Duodenal mucosa (tissue), 2 donors: ENCODE results near the gene SLC35G1.

Experiments used
- H3K27ac ChIP-seq: one replicate; pipeline ENCODE4 v1.7.0; 2013; ENCODE audit warnings: low read depth, low read length
- H3K27me3 ChIP-seq, 2 donors: one replicate each; pipeline ENCODE4 v1.7.0; 2013; ENCODE audit warnings: low read length in 2 of 2, control low read depth in 1 of 2; ENCODE audit not compliant: insufficient read depth in 2 of 2, control insufficient read depth in 1 of 2
- H3K36me3 ChIP-seq, 2 donors: one replicate each; pipeline ENCODE4 v1.7.0; 2013; ENCODE audit warnings: low read length in 2 of 2, control low read depth in 1 of 2; ENCODE audit not compliant: insufficient read depth in 2 of 2, control insufficient read depth in 1 of 2
- H3K4me1 ChIP-seq, 2 donors: one replicate each; pipeline ENCODE4 v1.7.0; 2013; ENCODE audit warnings: low read length in 2 of 2, control low read depth in 1 of 2; ENCODE audit not compliant: insufficient read depth in 2 of 2, control insufficient read depth in 1 of 2
- H3K4me3 ChIP-seq, 2 donors: one replicate each; pipeline ENCODE4 v1.7.0; 2013; ENCODE audit warnings: low read length in 2 of 2, low read depth in 1 of 2
- H3K9ac ChIP-seq, 2 donors: one replicate each; pipeline ENCODE4 v1.7.0; 2013; ENCODE audit warnings: low read length in 2 of 2, low read depth in 1 of 2
- H3K9me3 ChIP-seq, 2 donors: one replicate each; pipeline ENCODE4 v1.7.0; 2013; ENCODE audit warnings: low read length in 2 of 2, control low read depth in 1 of 2; ENCODE audit not compliant: control insufficient read depth in 1 of 2

Gene SLC35G1

DNA sequence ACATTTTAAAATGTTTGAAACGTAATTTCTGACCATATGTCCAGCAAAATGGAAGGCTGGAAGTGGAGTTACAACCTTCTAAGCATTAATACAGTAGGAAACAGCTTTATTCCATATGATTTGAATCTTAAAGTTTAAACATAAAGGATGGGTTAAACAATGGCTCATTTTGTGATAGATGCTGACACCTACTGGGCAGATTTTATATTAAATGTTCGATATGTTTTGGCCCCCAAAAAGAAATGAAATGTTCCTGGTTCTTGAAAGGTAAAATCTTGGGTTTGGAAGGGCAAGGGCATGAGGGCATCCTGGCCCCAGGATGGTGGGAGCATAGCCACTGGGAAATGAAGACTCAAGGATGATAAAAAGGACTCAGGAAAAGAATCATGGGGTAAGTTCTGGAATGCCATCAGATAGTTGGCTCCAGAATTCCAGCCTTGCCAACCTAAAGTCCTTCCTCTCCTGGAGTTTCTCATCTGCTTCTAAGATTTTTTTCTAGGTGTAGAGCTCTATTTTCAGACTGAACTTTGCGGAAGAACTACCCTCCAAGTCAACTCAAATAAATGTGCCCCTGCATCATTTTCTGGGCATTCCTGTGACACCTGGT is 34.6 kb upstream of the SLC35G1 start:
- Histone ChIP-seq H3K4me1 (peaks cover 30 to 48% of the 10 kb centered on the region in 2 donors), H3K4me3 (no peak overlapping the region), H3K36me3 (no peaks in the 10 kb centered on the region), H3K27me3 (no peaks in the 10 kb centered on the region), H3K9me3 (no peaks in the 10 kb centered on the region), H3K27ac (no peak overlapping the region), H3K9ac (no peak overlapping the region)

- no peaks in the 10 kb centered on the region for H3K36me3 ChIP-seq
- no peaks in the 10 kb centered on the region for H3K9me3 ChIP-seq
- no peak overlapping the region for H3K4me3 ChIP-seq
- H3K27ac ChIP-seq = no peak overlapping the region
- peaks cover 18 to 31% of the 10 kb centered on the region in 2 donors for H3K4me1 ChIP-seq
- H3K27me3 ChIP-seq = no peaks in the 10 kb centered on the region
- no peak overlapping the region for H3K9ac ChIP-seq
These were observed 32.0 kb upstream of the SLC35G1 start for GRCh38 chr10:93861825-93862224.

DNA sequence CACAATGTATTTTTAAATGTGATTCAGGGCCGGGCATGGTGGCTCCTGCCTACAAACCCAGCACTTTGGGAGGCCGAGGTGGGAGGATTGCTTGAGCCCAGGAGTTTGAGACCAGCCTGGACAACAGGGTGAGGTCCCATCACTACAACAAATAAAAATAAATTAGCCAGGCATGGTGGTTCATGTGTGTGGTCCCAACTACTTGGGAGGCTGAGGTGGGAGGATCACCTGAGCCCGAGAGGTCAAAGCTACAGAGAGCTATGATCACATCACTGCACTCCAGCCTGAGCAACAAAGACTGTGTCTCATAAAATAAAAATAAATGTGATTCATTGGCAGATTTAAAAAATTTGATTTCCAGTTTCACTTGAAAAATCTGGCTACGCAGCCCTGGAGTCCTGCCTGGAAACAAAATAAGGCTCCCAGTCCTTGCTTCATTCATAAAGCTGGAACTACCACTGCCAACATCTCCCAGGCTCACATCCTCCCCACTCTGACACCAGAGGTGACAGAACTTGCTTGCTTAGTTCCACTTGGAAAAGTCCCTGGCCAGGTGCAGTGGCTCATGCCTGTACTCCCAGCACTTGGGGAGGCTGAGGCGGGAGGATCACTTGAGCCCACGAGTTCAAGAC is 27.9 kb upstream of the SLC35G1 start:
- H3K36me3 ChIP-seq = no peaks in the 10 kb centered on the region
- no peak overlapping the region for H3K9ac ChIP-seq
- no peaks in the 10 kb centered on the region for H3K9me3 ChIP-seq
- no peak overlapping the region for H3K4me3 ChIP-seq
- no peaks in the 10 kb centered on the region for H3K27me3 ChIP-seq
- no peak overlapping the region for H3K27ac ChIP-seq
- H3K4me1 ChIP-seq = peaks cover 0 to 9% of the 10 kb centered on the region in 2 donors

GRCh38 chr10:93867525-93867924 is 26.3 kb upstream of the SLC35G1 start:
- Histone ChIP-seq H3K4me1 (peaks cover 1 to 16% of the 10 kb centered on the region in 2 donors), H3K27me3 (no peaks in the 10 kb centered on the region), H3K27ac (no peak overlapping the region), H3K36me3 (no peaks in the 10 kb centered on the region), H3K9ac (no peak overlapping the region), H3K9me3 (no peaks in the 10 kb centered on the region), H3K4me3 (no peak overlapping the region)

DNA sequence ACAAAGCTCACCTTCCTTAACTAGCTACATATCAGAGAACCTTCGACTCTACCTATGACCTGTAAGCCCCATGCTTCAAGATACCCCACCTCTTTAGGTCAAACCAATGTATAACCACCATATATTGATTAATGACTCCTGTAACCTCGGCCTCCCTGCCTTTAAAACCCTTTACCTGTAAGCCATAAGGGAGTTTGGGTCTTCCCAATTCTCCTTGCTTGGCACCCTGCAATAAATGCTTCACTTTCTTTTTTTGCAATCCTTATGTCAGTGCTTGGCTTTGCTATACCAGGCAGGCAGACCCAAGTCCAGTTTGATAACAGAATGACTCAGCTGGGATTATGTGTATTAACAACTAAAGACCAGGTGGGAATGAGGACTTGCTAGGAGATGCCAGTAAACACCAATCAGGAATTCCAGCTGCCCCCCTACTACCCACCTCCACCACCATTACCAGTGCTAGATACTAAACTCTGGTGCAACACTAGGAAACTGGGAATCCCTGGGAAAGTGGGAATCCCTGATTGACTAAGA is 22.0 kb upstream of the SLC35G1 start:
- no peak overlapping the region for H3K9ac ChIP-seq
- H3K27ac ChIP-seq = peak overlapping the region; percentile 49
- peaks cover 15 to 39% of the 10 kb centered on the region in 2 donors for H3K4me1 ChIP-seq
- no peaks in the 10 kb centered on the region for H3K27me3 ChIP-seq
- no peaks in the 10 kb centered on the region for H3K9me3 ChIP-seq
- no peaks in the 10 kb centered on the region for H3K36me3 ChIP-seq
- peak overlapping the region in 1 of 2 donors; percentile 7 for H3K4me3 ChIP-seq

DNA sequence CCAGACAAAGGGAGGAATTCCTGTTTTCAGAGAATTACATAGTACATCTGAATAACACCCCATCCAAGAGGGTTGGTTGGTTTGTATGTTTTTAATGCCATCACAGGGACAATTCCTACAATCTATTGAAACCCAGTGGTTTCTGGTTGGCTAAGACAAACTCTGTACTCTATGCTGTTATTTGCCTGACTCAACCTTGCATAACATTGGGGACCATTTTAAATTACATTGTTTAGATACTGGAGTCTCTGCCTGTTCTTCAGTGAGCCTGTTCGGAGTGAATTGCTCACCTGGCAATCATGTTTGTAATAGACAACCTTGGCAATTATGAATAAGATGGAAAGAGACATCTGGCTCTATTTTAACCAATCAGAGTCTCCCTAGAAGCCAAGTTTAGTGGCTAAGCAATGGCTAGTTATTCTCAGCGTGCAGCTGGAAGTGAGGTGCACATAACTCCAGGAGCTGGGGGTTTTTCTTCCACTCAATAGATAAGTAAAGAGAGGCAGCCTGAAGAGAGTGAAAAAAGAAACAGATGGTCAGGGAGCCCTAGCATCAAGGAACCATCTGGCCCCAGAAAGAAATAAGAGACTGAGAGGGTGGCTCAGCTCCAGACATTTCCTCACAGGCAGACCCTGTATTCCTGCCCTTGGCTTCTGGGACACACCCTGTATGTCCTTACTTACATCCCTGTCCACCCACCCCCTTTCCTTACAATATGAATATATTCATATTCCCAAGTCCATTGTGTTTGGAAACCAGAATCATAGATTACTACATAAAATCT is 21.2 kb upstream of the SLC35G1 start:
- no peak overlapping the region for H3K4me3 ChIP-seq
- H3K9me3 ChIP-seq = no peaks in the 10 kb centered on the region
- no peak overlapping the region for H3K27ac ChIP-seq
- H3K4me1 ChIP-seq = peaks cover 15 to 39% of the 10 kb centered on the region in 2 donors
- H3K36me3 ChIP-seq = no peaks in the 10 kb centered on the region
- no peak overlapping the region for H3K9ac ChIP-seq
- H3K27me3 ChIP-seq = no peaks in the 10 kb centered on the region

- no peak overlapping the region for H3K27ac ChIP-seq
- peaks cover 15 to 39% of the 10 kb centered on the region in 2 donors for H3K4me1 ChIP-seq
These were observed 20.2 kb upstream of the SLC35G1 start for GRCh38 chr10:93873420-93874115.

GRCh38 chr10:93874309-93875031 is 19.3 kb upstream of the SLC35G1 start:
- H3K27me3 ChIP-seq = no peaks in the 10 kb centered on the region
- no peak overlapping the region for H3K4me3 ChIP-seq
- no peak overlapping the region for H3K9ac ChIP-seq
- peaks cover 15 to 39% of the 10 kb centered on the region in 2 donors for H3K4me1 ChIP-seq
- no peaks in the 10 kb centered on the region for H3K36me3 ChIP-seq
- H3K9me3 ChIP-seq = no peaks in the 10 kb centered on the region
- no peak overlapping the region for H3K27ac ChIP-seq

More at GRCh38 chr10:93873420-93874115, 20.2 kb upstream of the SLC35G1 start:
- H3K4me3 ChIP-seq = no peak overlapping the region
- no peaks in the 10 kb centered on the region for H3K9me3 ChIP-seq
- no peak overlapping the region for H3K9ac ChIP-seq
- H3K27me3 ChIP-seq = no peaks in the 10 kb centered on the region
- H3K36me3 ChIP-seq = no peaks in the 10 kb centered on the region

DNA sequence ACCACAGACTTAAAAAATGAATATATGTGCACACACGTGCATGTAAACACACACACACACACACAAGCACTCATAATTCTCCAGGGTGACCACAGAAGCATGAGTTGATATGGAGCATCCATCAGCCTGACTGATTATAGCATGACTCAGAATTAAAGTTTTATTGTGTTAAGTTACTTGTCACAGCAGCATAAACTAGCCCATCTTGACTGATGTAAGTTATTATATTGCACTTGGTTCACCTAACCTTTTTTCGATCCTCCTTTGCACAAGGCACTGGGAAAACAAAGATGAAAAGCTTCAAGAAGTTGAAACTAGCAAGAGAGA is 18.8 kb upstream of the SLC35G1 start:
- Histone ChIP-seq H3K36me3 (no peaks in the 10 kb centered on the region), H3K27me3 (no peaks in the 10 kb centered on the region), H3K9me3 (no peaks in the 10 kb centered on the region), H3K4me3 (no peak overlapping the region), H3K9ac (no peak overlapping the region), H3K4me1 (peaks cover 15 to 38% of the 10 kb centered on the region in 2 donors), H3K27ac (no peak overlapping the region)
